RPMI8226 (cell line): Measurements from ENCODE around the gene FARP2.
"Not testable (repeated sequence)": the region's sequence is repeated elsewhere in the genome, so short reads cannot be mapped to it uniquely, and the experiment has no call there.

Source experiments
- DNase-seq: peaks from one replicate; pipeline ENCODE4 v3.0.0-alpha.2; 2015

Gene FARP2

GRCh38 chr2:241506793-241507429 lies 150.8 kb downstream of the FARP2 start:
- DNase-seq: no peak

- DNase-seq: peak; percentile 53
Observed at GRCh38 chr2:241507430-241508239, 151.6 kb downstream of the FARP2 start.

GRCh38 chr2:241508240-241509154 lies 152.4 kb downstream of the FARP2 start, which contains the start of gene STK25:
Gene STK25 (minus strand): TSS chr2:241508584. CDS start chr2:241508035, 549 bp downstream.
- peak; percentile 95 for DNase-seq

- DNase-seq: no peak
Observed at GRCh38 chr2:241509155-241509784, 153.2 kb downstream of the FARP2 start.

GRCh38 chr2:241511091-241511741 lies 155.1 kb downstream of the FARP2 start:
- no peak for DNase-seq

GRCh38 chr2:241514553-241514952 lies 158.5 kb downstream of the FARP2 start:
- no peak for DNase-seq

- peak; percentile 20 for DNase-seq
Observed at GRCh38 chr2:241514986-241515737, 159.1 kb downstream of the FARP2 start.

- no peak for DNase-seq
Observed at GRCh38 chr2:241516520-241516965, 160.5 kb downstream of the FARP2 start.

- DNase-seq: no peak
Observed at GRCh38 chr2:241517297-241517696, 161.2 kb downstream of the FARP2 start.

- DNase-seq: no peak
Observed at GRCh38 chr2:241519669-241520068, 163.6 kb downstream of the FARP2 start.

GRCh38 chr2:241522477-241522876 lies 166.4 kb downstream of the FARP2 start:
- peak; percentile 28 for DNase-seq

- not testable (repeated sequence) for DNase-seq
Observed at GRCh38 chr2:241525818-241526780, 170.0 kb downstream of the FARP2 start.

- no peak for DNase-seq
Observed at GRCh38 chr2:241530571-241530970, 174.5 kb downstream of the FARP2 start.

- no peak for DNase-seq
Observed at GRCh38 chr2:241531161-241531722, 175.2 kb downstream of the FARP2 start.

GRCh38 chr2:241532168-241532567 lies 176.1 kb downstream of the FARP2 start:
- DNase-seq: no peak

- no peak for DNase-seq
Observed at GRCh38 chr2:241532733-241533601, 176.9 kb downstream of the FARP2 start.

GRCh38 chr2:241534293-241534692 lies 178.2 kb downstream of the FARP2 start:
- no peak for DNase-seq

- DNase-seq: no peak
Observed at GRCh38 chr2:241534701-241535375, 178.8 kb downstream of the FARP2 start.
